ENCODE data around the gene PALLD.

The PALLD gene

GRCh38 chr4:168522829-168523489 is 26.1 kb downstream of the PALLD start:
- DNase-seq (ENCODE audit: extremely low read depth in 1 of 2, low read depth in 1 of 2): no peak

GRCh38 chr4:168524006-168524405 is 27.2 kb downstream of the PALLD start:
- DNase-seq (ENCODE audit: extremely low read depth in 1 of 2, low read depth in 1 of 2): no peak

DNA sequence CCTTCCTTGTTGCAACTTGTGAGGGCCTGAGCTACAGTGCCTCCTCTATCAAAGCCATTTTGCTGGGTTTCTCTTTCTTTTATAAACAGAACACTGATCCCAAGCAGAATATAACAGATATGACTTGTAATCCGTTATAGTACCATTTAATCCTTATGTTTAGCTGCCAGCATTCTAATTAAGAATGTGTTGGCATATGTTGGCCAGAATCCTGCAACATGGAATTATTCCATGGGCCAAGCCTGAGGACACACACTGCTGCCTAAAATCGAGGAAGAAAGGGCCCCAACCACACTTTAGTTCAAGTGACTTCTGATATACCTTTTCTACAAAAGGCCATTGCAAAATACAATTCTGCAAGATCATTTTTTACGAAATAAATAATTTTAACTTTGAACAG is 28.0 kb downstream of the PALLD start:
- no peak for DNase-seq (ENCODE audit: extremely low read depth in 1 of 2, low read depth in 1 of 2)

- no peak for DNase-seq (ENCODE audit: extremely low read depth in 1 of 2, low read depth in 1 of 2)
Measured at GRCh38 chr4:168527560-168527959, 30.7 kb downstream of the PALLD start.

DNA sequence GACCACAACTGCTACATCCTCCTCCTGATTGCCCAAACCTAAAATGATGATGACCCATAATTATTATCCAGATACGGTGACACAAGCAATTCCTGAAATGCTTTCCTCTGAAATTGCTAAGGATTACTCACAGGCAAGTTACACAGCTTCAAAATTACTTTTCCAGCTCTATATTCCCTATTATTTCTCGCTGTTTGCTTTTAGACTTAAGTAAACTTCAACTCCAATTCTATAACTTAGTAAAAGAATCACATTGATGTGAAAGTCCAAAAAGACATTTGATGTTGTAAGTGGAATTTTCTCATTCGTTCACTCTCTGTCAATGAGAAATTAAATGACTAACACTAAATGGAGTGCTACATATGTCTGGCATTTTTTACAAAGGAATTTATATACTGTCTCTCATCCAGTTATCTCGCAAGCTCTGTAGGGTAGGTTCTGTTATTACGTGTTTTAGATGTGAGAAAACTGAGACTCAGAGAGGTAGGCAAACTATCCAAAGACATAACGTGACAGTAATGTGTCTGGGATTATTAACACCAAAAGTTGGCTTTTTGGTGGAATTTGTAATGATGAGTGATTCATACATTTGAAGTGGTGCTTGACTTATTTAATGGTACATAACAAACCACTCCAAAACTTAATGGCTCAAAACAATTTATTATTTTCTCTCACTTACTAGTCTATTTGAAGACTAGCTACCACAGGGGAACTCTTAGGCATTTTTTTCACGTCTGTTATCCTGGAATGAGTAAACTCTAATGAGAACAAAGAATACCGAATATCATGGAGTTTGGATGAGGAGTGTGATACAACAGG is 31.5 kb downstream of the PALLD start:
- no peak for DNase-seq (ENCODE audit: extremely low read depth in 1 of 2, low read depth in 1 of 2)

DNA sequence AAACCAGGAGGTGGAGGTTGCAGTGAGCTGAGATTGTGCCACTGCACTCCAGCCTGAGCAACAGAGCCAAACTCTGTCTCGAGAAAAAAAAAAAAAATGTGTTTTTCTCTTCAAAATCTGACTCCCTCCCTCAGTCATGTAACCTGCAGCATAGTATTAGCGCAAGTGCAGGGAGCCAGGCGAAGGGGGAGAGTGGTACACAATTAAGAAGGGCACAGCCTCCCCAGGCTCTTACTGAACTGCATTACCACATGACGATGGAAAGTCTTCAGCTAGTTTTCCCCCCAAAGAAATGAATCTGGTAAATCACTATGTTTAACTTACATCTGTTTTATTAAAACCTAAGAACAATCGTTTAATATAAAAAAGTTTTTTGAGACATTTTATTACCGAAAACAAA is 32.4 kb downstream of the PALLD start:
- no peak for DNase-seq (ENCODE audit: extremely low read depth in 1 of 2, low read depth in 1 of 2)

GRCh38 chr4:168531305-168531704 is 34.5 kb downstream of the PALLD start:
- DNase-seq (ENCODE audit: extremely low read depth in 1 of 2, low read depth in 1 of 2): no peak

DNA sequence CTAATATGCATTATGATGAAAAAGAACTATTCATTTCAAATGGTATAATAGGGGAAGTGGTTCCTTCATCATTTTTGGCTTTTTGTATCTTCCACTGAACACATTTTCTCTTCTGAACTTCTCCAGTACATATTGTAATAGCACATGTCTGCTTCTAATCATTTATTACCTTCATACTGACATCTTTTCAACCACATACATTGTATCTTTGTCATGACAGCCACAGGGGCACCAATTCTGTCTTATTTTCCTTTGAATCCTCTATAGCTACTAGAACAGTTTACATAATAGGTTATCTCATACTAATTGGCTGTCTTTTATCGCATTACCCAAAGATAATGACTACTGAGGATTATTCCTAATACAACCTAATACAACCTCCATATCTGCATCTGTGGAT is 37.7 kb downstream of the PALLD start:
- no peak for DNase-seq (ENCODE audit: extremely low read depth in 1 of 2, low read depth in 1 of 2)

GRCh38 chr4:168535689-168536088 is 38.8 kb downstream of the PALLD start:
- DNase-seq (ENCODE audit: extremely low read depth in 1 of 2, low read depth in 1 of 2): no peak

DNA sequence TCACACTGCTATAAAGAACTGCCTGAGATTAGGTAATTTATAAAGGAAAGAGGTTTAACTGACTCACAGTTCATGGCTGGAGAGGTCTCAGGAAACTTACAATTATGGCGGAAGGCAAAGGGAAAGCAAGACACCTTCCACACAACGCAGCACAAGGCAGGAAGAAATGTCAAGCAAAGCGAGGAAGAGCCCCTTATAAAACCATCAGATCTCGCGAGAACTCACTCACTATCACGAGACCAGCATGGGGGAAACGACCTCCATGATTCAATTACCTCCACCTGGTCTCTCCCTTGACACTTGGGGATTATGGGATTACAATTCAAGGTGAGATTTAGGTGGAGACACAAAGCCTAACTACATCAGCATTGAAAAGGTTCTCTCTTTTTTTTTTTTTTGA is 39.6 kb downstream of the PALLD start:
- DNase-seq (ENCODE audit: extremely low read depth in 1 of 2, low read depth in 1 of 2): no peak

DNA sequence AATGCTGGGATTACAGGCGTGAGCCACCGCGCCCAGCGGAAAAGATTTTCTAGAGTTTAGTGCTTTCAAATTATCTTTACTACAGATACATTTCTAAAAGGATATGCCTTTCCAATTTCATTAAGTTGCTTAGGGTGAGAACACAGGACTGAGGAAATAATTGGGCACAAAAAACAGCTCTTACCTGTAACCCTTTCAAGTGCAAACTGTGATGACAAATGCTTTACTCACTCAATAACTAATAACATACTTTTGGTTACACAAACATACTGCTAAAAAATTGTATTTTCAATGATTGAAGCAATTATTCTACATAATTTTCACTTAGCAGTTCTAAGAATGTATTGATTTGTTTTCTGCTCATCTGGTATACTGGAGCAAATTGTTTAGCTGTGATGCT is 40.2 kb downstream of the PALLD start:
- DNase-seq (ENCODE audit: extremely low read depth in 1 of 2, low read depth in 1 of 2): no peak

DNA sequence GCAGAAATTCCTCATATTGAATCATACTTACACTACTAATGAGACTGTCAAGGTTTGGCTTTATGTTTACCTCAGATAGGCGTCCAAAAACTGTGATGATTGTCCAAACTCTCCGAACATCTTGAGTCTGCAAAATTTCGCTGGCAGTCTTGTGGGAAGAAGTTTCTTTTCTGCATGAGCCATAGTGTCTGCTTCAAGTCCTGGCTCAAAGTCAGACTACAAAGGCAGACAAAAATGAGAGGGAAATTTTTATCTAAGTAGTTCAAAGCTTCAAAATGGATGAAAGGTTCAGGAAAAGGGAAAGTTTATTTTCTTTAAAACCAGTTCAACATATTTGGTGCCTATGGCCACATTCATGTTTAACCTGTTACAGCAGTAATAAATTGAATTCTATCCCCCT is 40.7 kb downstream of the PALLD start:
- DNase-seq (ENCODE audit: extremely low read depth in 1 of 2, low read depth in 1 of 2): no peak

DNA sequence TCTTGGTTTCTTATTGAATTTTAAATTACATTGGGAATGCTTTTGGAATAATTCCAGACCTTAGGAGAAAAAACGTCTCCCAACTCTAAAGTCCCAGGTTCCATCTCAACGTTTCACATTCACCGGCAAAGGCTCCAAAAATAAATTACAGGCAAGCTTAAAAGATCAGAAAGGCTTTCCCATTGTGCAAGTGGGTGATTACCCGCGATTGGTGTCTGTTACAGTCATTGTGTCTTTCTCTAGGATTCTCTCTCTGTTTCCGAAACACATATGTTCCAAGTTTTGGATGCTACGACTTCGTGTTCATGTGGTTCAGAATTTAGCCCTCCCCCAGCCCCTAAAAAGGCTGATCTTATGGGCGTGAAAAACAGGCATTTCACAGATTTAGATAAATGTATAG is 41.8 kb downstream of the PALLD start:
- DNase-seq (ENCODE audit: extremely low read depth in 1 of 2, low read depth in 1 of 2): no peak

DNA sequence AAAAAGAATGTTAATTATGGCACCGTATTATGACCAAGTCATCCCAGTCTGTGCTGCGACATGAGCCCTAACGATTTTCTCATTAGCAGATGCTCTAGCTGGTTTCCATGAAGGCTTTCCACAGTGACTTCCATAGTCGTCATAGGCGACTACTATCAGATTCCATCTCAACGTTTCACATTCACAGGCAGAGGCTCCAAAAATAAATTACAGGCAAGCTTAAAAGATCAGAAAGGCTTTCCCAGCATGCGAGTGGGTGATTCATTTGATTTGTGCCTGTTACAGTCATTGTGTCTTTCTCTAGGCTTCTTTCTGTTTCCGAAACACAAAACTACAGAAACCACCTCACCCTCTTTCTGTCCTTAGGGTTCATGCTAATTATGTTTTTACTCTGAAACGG is 43.2 kb downstream of the PALLD start:
- no peak for DNase-seq (ENCODE audit: extremely low read depth in 1 of 2, low read depth in 1 of 2)

DNA sequence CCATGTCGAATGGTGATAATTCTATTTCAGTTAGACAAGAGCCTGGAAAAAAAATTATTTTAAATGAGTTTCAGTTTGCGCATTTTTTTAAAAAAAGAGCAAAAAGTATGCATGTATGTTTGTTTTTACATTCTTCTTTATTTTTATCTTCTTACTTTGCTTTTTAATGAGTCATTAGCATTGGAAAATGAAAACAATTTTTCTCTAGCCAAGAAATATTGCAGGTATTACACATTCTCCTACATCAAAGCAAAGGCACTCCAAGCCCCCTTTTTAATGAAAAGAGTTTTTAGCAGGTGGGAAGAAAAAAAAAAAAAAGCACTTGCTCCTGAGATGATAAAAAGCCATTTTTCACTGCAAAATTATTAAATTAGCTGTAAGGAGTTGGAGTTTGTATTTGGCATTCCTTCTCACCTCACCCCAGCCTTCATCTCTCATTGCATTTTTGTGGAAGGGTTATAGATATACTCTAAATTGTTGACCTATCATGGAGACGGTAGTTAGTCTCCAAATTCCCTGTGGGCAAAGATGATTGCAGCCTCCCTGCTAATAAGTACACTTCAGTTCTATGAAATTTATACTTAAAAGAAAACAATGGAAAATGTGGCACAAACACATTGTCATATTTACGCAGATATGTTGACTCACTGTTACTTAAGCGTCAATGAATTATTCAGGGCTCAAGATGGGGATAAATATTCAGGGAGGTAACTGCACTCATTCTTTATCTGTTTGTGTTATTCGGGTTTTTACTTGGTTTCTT is 43.8 kb downstream of the PALLD start:
- DNase-seq (ENCODE audit: extremely low read depth in 1 of 2, low read depth in 1 of 2): no peak

- no peak for DNase-seq (ENCODE audit: extremely low read depth in 1 of 2, low read depth in 1 of 2)
Measured at GRCh38 chr4:168541266-168541953, 44.6 kb downstream of the PALLD start.

DNA sequence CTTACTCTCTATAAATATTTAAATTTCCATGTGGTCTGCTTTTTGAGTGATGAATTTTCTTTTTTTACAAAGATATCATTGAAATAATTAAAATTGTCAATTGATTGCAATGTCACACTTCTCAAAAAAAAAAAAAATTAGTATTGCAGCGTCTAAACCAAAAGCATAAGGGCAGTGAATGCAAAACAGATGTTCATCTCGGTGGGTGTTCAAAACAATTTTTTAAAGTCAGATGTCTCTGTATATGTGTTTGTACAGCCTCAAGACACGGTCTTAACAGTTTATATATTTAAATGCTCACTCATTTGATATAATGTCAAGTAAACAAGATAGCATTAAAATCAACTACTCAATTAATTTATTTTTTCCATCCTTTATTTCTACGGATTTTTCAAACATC is 52.3 kb downstream of the PALLD start:
- DNase-seq (ENCODE audit: extremely low read depth in 1 of 2, low read depth in 1 of 2): no peak

DNA sequence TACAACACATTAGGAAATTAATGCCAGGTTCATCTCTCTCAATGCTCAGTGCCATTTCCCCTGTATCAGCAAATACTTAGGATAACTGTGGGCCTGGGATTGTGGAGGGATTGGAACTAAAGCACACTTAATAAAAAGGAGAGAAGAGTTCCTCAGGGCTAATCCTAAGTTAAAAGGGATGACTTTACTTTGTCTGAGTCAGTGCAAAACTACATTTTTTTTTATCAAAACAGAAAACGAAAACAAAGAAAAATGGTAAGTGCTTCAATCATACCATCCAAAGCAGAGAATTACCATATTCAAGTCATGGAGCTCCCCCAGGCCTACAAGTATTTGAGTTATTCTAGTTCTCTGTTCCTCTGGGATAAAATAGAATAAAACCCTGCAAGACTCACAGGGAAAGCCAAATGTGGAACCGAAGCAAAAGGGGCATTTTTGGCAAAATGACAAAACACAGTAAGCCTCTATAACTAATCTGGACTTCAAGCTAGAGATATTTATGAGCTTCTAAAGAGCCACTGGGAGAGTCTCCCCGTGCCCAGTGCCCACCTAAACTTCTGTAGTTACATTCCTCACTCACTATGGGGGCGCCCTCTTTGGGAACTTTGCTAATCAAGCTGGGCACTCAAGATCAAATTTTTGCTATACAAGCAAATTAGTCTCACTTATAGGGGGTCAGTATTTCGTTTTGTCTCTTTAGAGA is 53.4 kb downstream of the PALLD start:
- DNase-seq (ENCODE audit: extremely low read depth in 1 of 2, low read depth in 1 of 2): no peak

DNA sequence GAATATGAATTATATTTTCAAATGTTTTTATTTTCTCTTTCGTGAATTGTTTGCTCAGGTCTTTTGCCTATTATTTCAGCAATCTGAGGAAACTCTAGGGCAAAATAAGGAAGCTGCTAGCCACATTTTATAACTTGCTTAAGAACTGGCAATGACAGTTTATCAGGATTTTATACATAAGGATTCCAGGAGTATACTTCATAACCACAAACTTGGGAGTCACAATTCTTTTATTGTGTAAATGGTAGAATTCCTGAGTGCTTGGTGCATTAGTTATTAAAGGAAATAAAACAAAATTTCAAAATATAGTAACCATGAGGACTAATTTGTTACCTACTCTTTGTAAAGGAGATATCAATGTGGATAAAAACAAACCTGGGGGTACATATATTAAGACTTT is 54.4 kb downstream of the PALLD start:
- DNase-seq (ENCODE audit: extremely low read depth in 1 of 2, low read depth in 1 of 2): no peak

DNA sequence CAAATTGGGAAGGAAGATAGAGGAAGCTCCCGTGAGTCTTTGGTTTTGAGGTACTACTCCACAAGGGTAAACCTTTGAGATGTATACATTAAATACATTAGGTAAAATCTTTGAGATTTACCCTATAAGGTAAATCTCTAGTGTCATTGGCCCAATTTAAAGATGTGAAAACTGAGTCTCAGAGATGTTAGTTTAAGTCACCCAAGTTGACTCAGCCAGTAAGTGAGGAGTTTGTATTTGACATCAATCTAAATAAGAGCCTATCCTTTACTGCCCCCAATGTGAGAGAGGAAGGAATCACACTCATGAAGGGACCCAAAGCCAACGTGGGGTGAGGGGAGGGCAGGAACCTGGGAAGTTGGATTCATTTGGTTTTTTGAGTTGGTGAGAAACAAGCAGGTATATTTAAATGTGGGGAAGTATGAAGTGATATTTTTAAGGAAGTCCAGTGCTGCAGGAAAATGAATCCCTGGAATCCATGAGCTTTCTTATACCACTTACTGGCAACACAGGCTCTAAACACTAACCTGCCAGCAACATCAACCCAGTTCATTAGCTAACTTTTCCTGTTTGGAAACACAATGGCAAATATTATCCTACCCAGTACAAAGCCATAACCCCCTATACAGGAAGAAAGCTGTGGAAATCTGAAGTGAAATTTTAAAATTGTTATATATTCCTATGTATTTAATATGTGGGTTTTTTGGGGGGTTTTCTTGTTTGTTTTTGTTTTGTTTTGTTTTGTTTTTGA is 55.3 kb downstream of the PALLD start:
- DNase-seq (ENCODE audit: extremely low read depth in 1 of 2, low read depth in 1 of 2): no peak
